BJ (cell line): ENCODE measurements around the gene NOSIP. TPM values are rescaled to one million over a fixed set of nuclear protein-coding genes. Genes with fewer than 3 reads are reported as not detected.

Source experiments
- CTCF ChIA-PET: fragments of 350-600 bp; formaldehyde crosslinking; extraction: SDS; loops from one replicate; lab custom pipeline; 2021; ENCODE audit warnings: antibody characterized with exemption, inconsistent platforms; lab: Yijun Ruan, JAX
- POLR2A ChIA-PET: fragments of 300-600 bp; sonication (Branson Sonifier 250); formaldehyde crosslinking; extraction: SDS; loops from one replicate; lab custom pipeline; 2021; ENCODE audit warnings: antibody characterized with exemption; lab: Charles Lee
- DNase-seq: peaks from one replicate; pipeline ENCODE4 v3.0.0-alpha.2; 2011; ENCODE audit warnings: low read depth
- H3K27me3 ChIP-seq: 2 replicates; pipeline ENCODE4 v1.6.0; 2011; ENCODE audit warnings: low read length; ENCODE audit not compliant: control insufficient read depth, insufficient read depth
- H3K36me3 ChIP-seq: 2 replicates; pipeline ENCODE4 v1.5.1; 2011; ENCODE audit warnings: low read length; ENCODE audit not compliant: control insufficient read depth, insufficient read depth
- H3K4me3 ChIP-seq: 2 replicates; pipeline ENCODE4 v1.5.1; 2011; ENCODE audit warnings: low read depth, mild to moderate bottlenecking, control low read depth, low read length
- CTCF ChIP-seq: IDR thresholded peaks from 2 replicates; pipeline ENCODE4 v1.5.1; 2011; ENCODE audit warnings: low read depth, mild to moderate bottlenecking, control low read depth, inconsistent platforms, low read length, moderate library complexity; ENCODE audit not compliant: insufficient read depth
- polyA plus RNA-seq: library from polyadenylated mRNA; depleted of rRNA; stranded (reverse); fragments of >200 nt; gene quantifications from 2 replicates; pipeline ENCODE4 v1.2.3, GENCODE V29; 2011

The NOSIP gene
- polyA plus RNA-seq, 1 experiment, result 87.6 TPM

- H3K4me3 ChIP-seq, result no peak overlapping the region
- TF ChIP-seq CTCF, result no peak
- no peak for DNase-seq
- ChIA-PET CTCF (interaction anchor here (1.0 kb wide), 1 partner anchor 18 kb away, joined by 3 read pairs; no protein-coding TSS in a partner anchor), POLR2A (interaction anchor here (0.7 kb wide), 1 partner anchor 540 kb away, joined by 10 read pairs; no protein-coding TSS in a partner anchor)
- peaks cover 15% of the 10 kb centered on the region for H3K36me3 ChIP-seq
- no peaks in the 10 kb centered on the region for H3K27me3 ChIP-seq
These were observed 49.6 kb downstream of the NOSIP start for GRCh38 chr19:49530708-49531107.

GRCh38 chr19:49528211-49528771 is 52.1 kb downstream of the NOSIP start:
- peak overlapping the region; percentile 73 for H3K4me3 ChIP-seq
- ChIA-PET CTCF (interaction anchor here (1.0 to 1.8 kb wide), 7 partner anchors 11 to 42 kb away, joined by 4 to 11 read pairs (median 6); no protein-coding TSS in a partner anchor), POLR2A (interaction anchor here (1.0 kb wide), 1 partner anchor 112 kb away, joined by 5 read pairs; the partner anchor contains the start of gene RRAS)
- TF ChIP-seq CTCF, result no peak
- DNase-seq, result no peak
- no peaks in the 10 kb centered on the region for H3K27me3 ChIP-seq
- H3K36me3 ChIP-seq, result peaks cover 13% of the 10 kb centered on the region

GRCh38 chr19:49524812-49525455 is 55.4 kb downstream of the NOSIP start:
- CTCF ChIA-PET, result no interaction called here
- POLR2A ChIA-PET, result no interaction called here
- H3K27me3 ChIP-seq, result no peaks in the 10 kb centered on the region
- H3K36me3 ChIP-seq, result peaks cover 6% of the 10 kb centered on the region; the same call in 1 of the 2 replicates
- no peak overlapping the region for H3K4me3 ChIP-seq
- DNase-seq, result no peak
- no peak for TF ChIP-seq CTCF

- Histone ChIP-seq H3K36me3 (peaks cover 4% of the 10 kb centered on the region; the same call in 1 of the 2 replicates), H3K4me3 (no peak overlapping the region), H3K27me3 (no peaks in the 10 kb centered on the region)
- TF ChIP-seq CTCF, result no peak
- no peak for DNase-seq
- ChIA-PET POLR2A (no interaction called here), CTCF (interaction anchor here (1.7 kb wide), 1 partner anchor 18 kb away, joined by 5 read pairs; no protein-coding TSS in a partner anchor)
These were observed 59.5 kb downstream of the NOSIP start for GRCh38 chr19:49520705-49521319.

- TF ChIP-seq CTCF, result no peak
- DNase-seq, result no peak
- POLR2A ChIA-PET, result no interaction called here
These were observed 62.3 kb downstream of the NOSIP start for GRCh38 chr19:49518033-49518432.

More at GRCh38 chr19:49518033-49518432, 62.3 kb downstream of the NOSIP start:
- no peaks in the 10 kb centered on the region for H3K27me3 ChIP-seq
- no peak overlapping the region for H3K4me3 ChIP-seq
- 0 out of 2 replicates have a peak, but pooled peaks cover 1% of the 10 kb centered on the region for H3K36me3 ChIP-seq
- CTCF ChIA-PET, result no interaction called here
